GM18951 (cell line): Measurements from ENCODE around the gene ZBTB16.

Experiments
- POLR2A ChIP-seq: IDR thresholded peaks from 4 replicates; pipeline ENCODE4 v1.6.1; 2011; ENCODE audit warnings: mild to moderate bottlenecking; ENCODE audit not compliant: insufficient read length, insufficient read depth; ENCODE audit errors: extremely low read depth
- in situ Hi-C: fragments of 300-500 bp; cut with MboI; formaldehyde crosslinking; loops from one replicate; pipeline ENCODE4 v1.12.0; 2022; ENCODE audit warnings: low sequenced_read_pairs, mixed read lengths, inconsistent platforms; ENCODE audit not compliant: unreplicated experiment

Gene ZBTB16

DNA sequence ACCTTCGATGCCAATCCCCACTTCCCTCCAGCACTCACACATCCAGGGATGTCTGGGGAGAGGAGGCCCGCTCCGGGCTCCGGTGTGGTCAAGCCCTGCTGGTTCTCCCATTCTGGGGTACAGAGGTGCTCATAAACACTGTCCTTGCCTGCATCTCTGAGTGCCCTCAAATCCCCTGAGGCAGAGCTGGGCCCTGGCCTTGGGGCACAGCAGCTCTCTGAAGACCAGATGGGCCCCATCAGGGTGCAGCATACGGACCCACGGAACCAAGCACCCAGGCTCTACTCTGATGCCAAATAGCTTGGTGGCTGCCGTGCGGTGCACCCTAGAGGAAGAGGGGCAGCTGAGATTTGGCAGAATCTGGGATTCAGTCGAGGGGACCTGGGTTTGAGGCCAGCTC, 201.0 kb downstream of the ZBTB16 start:
- in situ Hi-C loops: no loop called here
- TF ChIP-seq POLR2A: no peak

DNA sequence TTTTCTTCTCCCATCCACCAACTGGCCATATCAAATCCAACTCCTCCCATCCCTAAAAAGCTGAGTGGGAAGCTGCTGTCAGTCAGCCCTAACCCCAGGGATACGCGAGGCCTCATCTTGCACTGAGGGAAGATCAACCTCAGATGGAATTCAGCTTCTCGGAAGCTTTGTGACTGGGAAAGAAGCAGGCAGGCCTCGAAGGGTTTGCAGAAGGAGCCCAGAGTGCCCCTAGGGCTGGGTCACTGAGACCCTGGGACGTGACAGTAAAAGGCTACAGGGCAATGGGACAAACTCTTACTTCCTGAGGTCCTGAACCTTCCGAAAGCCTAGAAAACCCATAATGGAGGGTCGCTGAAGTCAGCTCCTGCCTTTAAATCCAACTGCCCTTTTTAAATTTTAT, 202.3 kb downstream of the ZBTB16 start:
- TF ChIP-seq POLR2A: no peak
- in situ Hi-C loops: no loop called here

DNA sequence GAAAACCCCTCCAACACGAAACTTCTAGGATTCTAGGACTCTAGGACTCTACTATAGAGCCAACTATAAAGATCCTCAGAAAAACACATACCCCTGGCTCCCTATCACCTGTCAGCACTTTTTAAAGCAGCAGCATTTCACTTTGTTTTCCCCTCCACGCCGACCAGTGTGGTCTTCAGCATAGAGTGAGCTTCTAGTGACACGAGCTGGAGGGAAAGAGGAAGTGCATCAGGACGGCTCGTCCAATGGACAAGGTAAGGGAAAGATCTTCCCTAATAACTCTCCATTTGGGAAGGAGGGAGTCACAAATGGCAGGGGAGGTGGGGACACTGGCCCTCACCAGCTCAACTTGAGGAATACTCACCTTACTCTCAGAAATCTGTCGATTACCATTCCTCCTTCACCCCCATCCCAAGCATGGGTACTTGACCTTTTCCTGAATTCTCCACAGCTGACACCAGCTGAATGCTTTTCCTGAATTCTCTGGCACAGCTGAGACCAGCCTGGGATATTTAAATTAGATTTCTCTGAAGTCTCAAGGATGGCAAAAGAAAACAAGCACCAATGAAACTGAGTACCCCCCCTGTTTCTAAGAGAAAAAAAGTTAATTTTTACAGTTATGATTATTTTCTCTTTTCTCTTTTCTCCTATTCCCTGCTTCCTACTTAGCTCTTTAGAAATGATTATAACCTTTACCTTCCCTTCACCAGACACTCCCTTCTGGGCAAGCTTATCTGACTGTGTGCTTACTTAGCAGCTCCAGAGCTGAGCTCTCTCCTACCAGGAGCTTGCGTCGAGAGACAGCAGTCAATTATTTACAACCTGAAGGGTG, 203.4 kb downstream of the ZBTB16 start:
- no peak for TF ChIP-seq POLR2A
- in situ Hi-C loops: no loop called here

DNA sequence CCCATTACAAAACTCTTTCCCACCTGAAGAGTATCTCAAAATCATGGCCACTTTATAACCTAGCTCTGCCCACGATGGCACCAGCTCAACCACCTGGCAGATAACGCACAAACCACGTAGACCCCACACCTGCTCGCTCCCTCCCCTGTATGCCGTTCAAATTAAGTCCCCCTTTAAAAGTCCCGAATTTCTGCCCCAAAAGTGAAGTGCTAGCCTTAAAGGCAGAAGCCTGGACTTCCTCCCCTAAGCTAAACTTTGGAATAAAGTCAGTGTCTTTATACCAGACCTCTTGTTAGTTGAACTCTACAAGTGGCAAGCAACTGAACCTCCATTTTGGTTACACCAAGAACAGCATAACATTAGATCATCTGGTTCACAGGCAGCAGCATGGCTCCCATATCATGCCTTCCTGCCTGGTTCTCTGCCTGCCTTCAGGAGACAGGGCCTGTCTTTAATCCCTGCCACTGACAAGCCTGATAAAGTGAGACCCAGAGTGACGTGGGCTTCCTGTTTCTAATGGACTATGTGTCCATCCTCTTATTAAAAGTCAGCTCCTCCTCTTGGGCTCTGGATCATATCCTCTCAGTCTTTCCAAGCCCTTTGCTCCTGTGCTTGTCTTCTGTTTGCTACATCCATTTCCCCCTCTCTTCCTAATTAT, 204.1 kb downstream of the ZBTB16 start:
- no peak for TF ChIP-seq POLR2A
- in situ Hi-C loops: no loop called here

DNA sequence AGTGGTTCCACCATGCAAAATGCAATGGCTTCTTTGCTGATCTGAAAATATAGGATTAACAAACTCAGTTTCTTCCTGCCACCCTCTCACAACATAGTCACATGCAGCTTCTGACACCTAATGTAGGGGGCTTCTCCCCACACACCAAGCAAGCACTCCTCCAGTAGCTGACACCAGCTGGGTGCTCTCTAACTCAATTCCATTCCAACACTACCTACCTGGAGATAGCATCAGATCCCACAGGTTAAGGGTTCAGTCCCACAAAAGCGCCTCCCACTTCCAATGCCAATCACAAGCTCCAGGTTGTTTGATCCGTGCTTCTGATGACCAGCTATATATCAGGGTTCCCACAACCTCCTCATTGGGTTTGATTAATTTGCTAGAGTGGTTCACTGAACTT, 204.9 kb downstream of the ZBTB16 start:
- TF ChIP-seq POLR2A: no peak
- in situ Hi-C loops: no loop called here

DNA sequence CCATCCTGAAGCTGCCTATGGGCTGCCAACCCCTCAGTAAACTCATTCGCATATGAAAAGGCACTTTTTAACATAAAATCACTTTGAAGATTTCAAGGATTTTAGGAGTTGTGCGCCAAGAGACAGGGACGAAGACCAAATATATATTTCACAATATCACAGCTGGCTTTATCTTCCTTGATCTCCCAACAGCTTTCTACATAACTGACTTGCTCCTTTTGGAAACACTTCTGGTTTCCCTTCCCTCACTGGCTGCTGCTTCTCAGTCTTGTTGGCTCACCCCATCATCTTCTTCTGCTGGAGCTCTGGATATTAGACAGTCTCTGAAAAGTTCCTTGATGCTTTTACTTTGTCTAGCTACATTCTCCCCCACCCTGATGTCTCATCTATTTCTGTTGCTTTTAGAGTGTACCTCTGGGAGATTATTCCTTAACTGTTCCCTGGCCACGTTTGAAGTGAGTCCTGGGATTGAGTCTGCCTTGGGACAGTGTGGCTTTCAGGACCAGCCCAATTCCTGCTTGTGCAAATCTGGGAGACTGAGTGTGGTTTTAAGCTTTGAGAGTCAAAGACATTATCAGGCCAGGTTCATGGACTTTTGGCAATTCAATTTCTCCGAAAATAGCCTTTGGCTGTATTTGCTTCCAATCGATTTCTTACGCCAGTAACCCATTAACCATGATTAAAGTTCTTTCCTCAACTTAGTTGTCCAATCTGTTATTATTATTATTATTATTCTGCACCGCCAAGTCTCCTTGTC, 205.8 kb downstream of the ZBTB16 start:
- in situ Hi-C loops: no loop called here
- no peak for TF ChIP-seq POLR2A

DNA sequence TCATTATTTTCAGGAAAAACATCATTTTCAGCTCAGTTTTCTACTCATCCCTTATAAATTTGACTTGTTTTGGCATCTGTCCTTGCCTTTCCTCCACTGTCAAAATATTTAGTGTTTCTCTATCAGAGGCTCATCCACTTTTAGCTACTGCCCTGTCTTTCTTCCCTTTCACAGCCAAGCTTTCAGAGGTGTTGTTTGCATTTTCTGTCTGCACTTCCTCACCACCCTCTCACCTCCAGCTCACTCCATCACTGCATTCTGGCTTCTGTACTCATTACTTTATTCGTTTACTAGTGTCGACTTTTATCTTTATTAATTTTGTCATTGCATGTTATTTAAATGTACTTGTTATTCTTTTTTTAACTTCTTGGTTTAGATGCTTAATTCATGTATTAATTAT, 210.0 kb downstream of the ZBTB16 start:
- in situ Hi-C loops: no loop called here
- no peak for TF ChIP-seq POLR2A

DNA sequence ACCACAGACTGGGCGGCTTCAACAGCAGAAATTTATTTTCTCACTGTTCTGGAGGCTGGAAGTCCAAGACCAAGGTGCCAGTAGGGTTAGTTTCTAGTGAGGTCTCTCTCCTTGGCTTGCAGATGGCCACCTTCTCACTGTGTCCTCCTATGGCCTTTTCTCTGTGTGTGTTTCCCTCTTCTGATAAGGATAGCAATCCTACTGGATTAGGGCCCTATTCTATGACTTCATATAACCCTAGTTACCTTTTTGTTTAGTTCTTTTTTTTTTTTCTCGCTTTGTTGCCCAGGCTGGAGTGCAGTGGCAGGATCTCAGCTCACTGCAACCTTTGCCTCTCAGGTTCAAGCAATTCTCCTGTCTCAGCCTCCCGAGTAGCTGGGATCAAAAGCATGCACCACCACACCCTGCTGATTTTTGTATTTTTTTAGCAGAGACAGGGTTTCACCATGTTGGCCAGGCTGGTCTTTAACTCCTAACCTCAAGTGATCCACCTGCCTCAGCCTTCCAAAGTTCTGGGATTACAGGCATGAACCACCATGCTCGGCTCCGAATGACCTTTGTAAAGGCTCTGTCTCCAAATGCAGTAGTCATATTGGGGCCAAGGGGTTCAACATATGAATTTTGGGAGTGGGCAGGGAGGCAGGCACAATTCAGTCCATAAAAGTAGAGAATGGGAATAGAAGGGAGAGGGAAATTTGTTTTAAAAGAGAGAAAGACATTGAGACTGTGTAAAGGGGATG, 211.2 kb downstream of the ZBTB16 start:
- no peak for TF ChIP-seq POLR2A
- in situ Hi-C loops: no loop called here

DNA sequence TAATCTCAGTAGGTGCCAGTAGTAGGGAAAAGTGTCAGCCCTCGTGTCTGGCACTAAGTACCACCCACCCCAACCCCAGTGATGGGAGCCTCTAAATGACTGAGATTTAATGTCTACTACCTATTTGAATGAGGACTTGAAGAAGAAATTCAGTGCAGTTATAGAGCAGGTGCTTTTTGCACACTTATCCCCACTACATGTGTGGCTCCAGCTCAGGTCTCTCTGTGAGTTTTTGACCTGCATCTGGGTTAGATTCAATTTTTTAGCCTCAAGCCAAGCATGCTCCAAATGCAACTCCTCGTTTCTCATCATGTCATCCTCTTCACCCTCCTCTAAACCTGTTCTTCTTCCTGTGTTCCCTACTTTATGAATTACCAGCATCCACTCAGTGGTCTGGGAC, 211.8 kb downstream of the ZBTB16 start:
- TF ChIP-seq POLR2A: no peak
- in situ Hi-C loops: no loop called here

DNA sequence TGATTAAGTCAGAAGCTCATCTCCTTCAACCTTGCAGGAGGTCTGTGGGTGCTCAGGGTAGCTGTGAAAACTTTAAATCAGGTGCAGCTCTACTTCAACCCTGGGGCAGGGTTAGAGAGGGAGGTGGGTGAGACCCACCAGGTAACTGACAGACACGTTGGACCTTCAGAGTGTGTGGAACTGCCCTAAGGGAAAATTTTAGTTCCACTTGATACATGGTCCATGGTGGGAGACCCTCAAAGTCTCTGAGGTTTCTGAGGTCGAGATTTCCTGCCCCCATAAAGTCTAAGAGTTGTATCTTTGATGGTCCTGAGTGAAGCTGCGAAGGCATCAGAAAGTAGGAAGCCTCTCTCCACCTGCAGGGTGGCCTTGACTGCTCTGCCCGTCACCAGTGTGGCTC, 212.8 kb downstream of the ZBTB16 start:
- in situ Hi-C loops: no loop called here
- no peak for TF ChIP-seq POLR2A

DNA sequence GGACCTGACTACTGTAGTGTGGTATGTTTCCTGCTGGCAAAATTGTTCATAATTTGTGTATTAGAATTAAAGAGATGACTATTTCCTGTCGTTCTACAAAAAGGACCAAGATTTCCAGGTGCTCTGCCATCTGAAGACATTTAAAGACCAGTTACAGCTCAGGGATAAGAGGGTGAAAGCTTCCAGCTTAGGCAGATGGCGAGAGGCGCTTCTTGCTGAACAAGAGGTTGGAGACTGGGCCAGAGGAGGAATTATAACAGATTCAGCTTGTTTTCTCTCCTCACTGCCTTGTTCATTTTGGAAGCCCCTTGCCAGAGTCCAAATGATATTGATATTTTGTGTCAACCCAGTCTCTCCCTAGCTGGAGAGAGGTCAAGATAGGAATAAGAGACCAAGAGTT, 213.6 kb downstream of the ZBTB16 start:
- no peak for TF ChIP-seq POLR2A
- in situ Hi-C loops: no loop called here

DNA sequence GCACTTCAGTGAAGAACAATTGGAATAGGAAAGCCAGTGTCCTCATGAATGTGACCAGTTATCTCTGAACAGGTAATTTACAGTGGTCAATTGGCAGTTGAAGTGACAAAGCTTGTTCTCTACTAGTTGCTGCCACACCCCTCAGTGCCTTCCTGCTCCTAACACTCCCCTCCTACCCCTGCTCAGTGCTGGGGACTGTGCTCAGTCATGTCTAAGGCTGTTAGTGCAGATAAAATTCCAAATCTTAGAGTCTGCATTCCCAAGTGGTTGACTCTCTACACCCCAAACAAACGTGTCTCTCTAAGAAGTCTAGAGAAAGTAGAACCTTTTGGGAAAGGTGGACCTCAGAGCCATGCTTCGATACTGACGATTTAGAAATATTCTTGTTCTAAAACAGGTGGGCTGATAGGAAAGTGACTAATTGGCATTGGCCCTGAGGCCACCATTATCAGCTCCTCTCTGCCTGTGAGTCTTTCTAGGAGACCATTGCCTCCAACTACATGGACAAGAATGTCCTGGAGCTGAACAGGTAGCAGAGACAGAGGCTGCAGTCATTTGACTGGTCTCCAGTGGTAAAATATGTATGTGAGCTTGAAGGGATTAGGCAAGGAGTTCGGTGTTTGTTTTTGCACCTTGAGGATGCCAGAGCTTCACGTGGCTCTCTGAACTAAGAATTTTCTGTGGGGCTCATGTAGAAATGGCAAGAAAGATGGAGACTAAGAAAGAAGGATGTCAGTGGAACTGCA, 214.6 kb downstream of the ZBTB16 start:
- in situ Hi-C loops: no loop called here
- no peak for TF ChIP-seq POLR2A
